HK-2 (cell line): Measurements from ENCODE around the gene SPDYC.

Experiments used
- DNase-seq: peaks from one replicate; pipeline ENCODE4 v3.0.0-alpha.2; 2018; ENCODE audit not compliant: unreplicated experiment

SPDYC gene

DNA sequence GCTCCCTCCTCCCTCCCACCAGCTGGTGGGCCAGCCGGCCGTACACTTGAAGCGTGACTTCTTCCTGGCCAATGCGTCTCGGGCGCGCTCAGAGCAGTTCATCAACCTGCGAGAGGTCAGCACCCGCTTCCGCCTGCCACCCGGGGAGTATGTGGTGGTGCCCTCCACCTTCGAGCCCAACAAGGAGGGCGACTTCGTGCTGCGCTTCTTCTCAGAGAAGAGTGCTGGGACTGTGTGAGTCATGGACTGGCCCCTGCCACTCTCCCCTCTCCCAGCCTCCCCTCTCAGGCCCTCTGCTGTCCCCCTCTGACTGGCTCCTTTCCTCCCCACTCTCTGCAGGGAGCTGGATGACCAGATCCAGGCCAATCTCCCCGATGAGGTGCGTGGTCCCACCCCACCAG is 36.4 kb downstream of the SPDYC start:
- no peak for DNase-seq

DNA sequence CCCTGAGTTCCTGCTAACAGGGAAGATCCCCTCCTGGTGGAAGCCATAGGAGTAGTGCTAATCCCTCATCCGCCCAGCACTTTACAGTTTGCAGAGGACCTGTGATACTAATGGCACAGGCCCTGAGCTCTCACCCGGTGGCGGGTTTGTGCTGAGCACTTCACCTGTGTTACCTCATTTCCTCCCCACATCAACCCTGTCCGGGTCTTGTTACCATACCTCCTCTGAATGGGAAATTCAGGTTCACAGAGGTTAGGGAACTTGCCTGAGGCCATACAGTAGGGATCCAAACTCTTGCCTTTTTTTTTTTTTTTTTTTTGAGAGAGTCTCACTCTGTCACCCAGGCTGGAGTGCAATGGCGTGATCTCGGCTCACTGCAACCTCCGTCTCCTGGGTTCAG is 36.9 kb downstream of the SPDYC start:
- DNase-seq: no peak

DNA sequence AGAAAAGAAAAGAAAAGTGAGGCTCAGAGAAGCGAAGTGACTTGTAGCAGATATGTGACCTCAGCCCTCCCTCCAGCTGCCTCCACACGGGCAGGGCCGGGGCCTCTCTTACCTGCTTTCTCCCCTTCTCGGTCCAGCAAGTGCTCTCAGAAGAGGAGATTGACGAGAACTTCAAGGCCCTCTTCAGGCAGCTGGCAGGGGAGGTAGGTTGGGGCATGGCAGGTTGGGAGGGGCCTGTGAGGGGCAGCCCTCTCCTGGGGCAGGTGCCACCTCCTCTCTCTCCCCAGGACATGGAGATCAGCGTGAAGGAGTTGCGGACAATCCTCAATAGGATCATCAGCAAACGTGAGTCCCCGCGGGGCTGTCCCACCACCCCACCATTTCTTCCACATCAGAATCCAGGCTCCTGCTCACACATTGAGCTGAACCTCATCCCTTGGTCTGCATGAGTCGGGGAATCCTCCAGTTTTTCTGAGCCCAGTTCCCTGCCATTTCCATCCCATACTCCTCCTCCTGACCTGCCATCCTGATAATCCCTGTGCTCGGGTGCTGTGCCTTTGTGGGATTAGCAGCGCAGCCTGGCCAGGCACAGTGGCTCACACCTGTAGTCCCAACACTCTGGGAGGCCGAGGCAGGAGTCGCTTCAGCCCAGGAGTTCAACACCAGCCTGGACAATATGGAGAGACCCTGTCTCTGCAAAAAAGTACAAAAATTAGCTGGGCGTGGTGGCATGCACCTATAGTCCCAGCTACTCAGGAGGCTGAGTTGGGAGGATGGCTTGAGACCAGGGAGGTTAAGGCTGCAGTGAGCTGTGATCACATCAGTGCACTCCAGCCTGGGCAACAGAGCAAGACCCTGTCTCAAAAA is 38.1 kb downstream of the SPDYC start:
- DNase-seq: no peak

GRCh38 chr11:65208785-65209710 is 39.0 kb downstream of the SPDYC start:
- DNase-seq: no peak

DNA sequence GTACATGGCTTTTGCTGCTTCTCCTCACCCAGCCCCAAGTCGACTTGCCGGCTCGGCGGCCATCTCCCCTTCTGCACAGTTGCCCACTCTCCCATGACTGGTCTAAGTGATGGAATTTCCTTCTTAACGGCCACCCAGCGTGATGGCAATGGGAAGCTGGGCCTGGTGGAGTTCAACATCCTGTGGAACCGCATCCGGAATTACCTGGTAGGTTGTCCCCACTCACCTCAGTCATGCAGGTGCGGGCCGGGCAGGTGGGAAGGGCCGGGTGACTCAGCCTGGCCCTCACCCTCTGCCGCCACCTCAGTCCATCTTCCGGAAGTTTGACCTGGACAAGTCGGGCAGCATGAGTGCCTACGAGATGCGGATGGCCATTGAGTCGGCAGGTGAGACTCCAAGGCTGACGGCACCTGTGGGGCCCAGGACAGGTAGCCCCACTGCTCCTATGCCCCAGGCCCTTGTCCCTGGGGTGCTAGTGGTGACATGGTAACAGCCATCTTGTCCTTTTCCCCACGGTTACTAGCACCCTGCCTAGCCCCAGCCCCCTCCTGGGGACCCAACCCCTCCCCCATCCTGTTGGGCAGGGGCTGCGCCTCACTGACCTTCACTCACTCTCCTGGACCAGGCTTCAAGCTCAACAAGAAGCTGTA is 39.8 kb downstream of the SPDYC start:
- DNase-seq: no peak

- DNase-seq: no peak
These were observed 40.3 kb downstream of the SPDYC start for GRCh38 chr11:65210361-65210731.

GRCh38 chr11:65210748-65211147 is 40.7 kb downstream of the SPDYC start:
- no peak for DNase-seq

- DNase-seq: no peak
These were observed 41.5 kb downstream of the SPDYC start for GRCh38 chr11:65211293-65212105.

DNA sequence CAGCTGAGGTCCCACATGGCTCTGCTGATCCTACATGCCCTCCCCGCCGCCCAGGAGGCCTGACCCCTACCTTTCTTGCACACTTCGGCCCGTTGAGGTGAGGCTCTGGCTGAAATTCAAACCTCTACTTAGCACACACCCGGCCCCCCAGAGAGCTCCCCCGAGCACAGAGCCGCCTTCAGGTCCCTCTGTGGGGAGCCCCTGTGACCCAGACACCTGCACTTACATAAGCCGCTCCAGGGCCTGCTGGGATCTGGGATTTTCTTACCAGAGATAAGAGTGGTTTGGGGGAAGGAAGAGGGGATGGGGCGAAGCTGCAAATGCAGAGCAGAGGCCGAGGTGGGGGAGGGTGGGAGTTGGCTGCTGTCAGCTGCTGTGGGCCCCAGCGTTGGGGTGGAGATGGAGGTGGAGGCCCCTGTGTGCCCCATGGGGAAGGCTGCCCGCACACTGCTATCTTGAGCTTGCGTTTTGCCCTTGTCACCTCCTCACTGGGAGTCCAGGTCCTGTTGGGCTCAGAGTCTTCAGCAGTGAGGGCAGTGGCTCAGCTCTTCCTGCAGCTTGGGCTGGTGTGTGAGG is 42.3 kb downstream of the SPDYC start:
- no peak for DNase-seq

- DNase-seq: no peak
These were observed 43.5 kb downstream of the SPDYC start for GRCh38 chr11:65213322-65214211.

- DNase-seq: no peak
These were observed 44.3 kb downstream of the SPDYC start for GRCh38 chr11:65214212-65214845.

- no peak for DNase-seq
These were observed 45.5 kb downstream of the SPDYC start for GRCh38 chr11:65215441-65216076.

- no peak for DNase-seq
These were observed 46.8 kb downstream of the SPDYC start for GRCh38 chr11:65216830-65217229.

GRCh38 chr11:65217441-65218423 is 47.7 kb downstream of the SPDYC start:
- DNase-seq: no peak

DNA sequence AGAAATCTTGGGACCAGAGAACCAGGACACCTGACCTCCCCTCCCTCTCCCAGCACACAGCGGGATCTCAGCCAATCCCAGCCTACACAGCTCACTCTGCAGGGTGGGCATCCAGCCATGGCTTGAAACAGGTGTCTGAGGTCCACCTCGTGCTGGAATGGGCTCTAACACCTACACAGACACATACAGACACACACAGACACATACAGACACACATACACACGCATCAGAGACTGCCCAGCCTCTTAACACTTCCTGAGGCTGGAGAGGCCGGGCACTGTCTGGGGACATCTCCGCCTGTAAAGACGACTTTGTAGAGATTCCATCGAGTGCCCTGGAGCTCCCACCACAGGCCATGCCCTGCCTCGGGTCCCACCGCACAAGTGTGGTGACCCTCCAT is 48.4 kb downstream of the SPDYC start:
- no peak for DNase-seq

DNA sequence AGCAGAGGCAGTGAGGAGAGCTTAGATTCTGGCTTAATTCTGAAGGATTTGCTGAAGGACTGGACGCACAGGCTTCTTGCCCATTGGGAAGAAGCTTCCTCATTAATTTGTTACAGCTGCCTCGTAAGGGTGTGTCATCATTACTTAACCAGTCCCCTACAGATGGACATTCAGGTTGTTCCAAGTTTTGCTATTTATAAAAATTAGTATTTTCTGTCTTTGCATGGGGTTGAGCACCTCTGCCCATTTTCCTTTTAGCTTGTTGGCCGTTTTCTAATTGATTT is 49.8 kb downstream of the SPDYC start:
- no peak for DNase-seq

- DNase-seq: no peak
These were observed 51.0 kb downstream of the SPDYC start for GRCh38 chr11:65221026-65221425.
